AG09319 (cell line): Measurements from ENCODE around the gene SERAC1.

ENCODE experiments used
- DNase-seq: peaks from one replicate; pipeline ENCODE4 v3.0.0-alpha.2; 2010; ENCODE audit warnings: low read depth; ENCODE audit errors: extremely low read depth
- CTCF ChIP-seq: IDR thresholded peaks from 2 replicates; pipeline ENCODE4 v1.5.1; 2011; ENCODE audit warnings: low read depth, mild to moderate bottlenecking, inconsistent platforms, low read length, moderate library complexity

The SERAC1 gene

GRCh38 chr6:158068156-158068892, 99.7 kb downstream of the SERAC1 start:
- DNase-seq, result no peak
- no peak for TF ChIP-seq CTCF

- no peak for TF ChIP-seq CTCF
- no peak for DNase-seq
These were observed 100.5 kb downstream of the SERAC1 start for GRCh38 chr6:158067436-158068015.

- TF ChIP-seq CTCF, result no peak
- no peak for DNase-seq
These were observed 101.8 kb downstream of the SERAC1 start for GRCh38 chr6:158066136-158066781.

GRCh38 chr6:158064725-158065251, 103.3 kb downstream of the SERAC1 start:
- DNase-seq, result no peak
- no peak for TF ChIP-seq CTCF

GRCh38 chr6:158063736-158064135, 104.3 kb downstream of the SERAC1 start:
- DNase-seq, result no peak
- TF ChIP-seq CTCF, result no peak

GRCh38 chr6:158061709-158062461, 106.2 kb downstream of the SERAC1 start:
- TF ChIP-seq CTCF, result no peak

More at GRCh38 chr6:158061709-158062461, 106.2 kb downstream of the SERAC1 start:
- DNase-seq, result no peak
